ENCODE data around the gene PPP1R26.
"Not testable (repeated sequence)": the region's sequence is repeated elsewhere in the genome, so short reads cannot be mapped to it uniquely, and the experiment has no call there.

PPP1R26 gene

GRCh38 chr9:135505406-135506187 lies 26.0 kb downstream of the PPP1R26 start:
- no peak for DNase-seq

- DNase-seq, result no peak
Observed at GRCh38 chr9:135506327-135507103, 26.9 kb downstream of the PPP1R26 start.

DNA sequence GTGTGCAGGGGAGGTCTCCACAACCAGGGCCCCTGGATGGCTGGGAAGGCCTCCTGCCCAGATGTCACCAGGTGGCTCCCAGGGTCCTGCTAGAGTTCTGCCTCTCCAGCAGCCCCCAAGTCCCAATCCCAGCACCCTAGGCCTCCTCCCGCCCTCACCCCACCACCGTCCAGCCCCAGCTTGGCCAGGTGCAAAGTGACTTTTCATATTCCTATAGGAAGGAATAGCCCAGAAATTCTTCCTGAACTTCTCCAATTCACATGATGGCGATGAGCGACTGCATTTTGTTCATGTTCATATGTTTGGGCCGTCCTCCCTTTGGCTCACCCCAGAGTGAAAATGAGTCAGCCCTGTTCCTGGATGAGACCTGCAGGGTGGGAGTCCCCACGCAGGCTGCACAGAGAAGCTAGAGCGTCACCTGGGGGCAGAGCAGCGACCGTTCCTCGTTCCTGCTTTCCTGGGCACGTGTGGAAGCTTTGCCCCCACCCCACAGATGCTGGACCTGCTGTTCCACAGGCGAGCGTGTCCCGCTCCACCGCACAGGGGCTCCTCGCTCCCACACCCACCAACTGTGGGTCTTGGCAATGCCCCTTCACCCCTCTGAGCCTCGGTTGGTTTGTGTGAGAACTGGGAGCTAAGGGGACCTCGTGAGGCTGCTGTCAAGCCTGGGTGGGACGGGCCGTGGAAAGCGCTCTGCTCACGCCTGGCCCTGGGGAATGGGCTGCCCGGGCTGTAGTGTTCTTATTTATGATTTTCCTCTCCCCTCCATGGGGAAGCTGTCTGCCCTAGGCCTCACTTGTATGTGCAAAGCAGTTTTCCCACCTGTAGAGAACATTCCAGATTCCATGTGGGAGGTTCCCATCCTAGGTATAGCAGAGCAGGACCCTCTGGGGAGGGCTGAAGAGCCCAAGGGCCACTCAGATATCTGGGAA lies 27.8 kb downstream of the PPP1R26 start:
- no peak for DNase-seq

DNA sequence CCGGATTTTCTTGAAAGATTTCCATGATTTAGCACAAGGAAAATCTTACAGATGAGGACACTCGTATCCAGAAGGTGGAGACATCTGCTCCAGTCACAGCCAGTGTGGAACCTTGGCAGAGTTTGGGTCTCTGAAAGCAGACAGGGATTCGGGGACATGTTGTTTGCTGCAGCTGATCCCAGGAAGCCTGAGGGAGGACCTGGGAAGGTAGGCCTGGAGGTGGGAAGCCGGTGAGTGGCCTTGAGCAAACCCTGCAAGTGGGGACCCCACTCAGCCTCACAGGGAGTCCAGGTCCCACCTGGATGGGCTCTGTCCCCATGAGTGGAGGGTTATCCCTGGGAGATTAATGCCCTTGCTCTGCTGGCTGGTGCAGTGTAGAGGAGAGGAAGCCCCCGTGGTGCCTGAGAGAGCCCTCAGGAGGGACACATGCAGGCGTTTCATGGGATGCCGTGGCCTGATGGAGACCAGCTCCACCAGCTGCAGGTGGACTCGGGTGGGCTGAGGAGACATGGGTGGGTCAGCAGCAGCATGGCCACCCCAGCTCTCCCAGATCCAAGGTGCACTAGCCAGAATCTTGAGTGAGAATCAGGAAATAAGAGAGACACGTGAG lies 28.7 kb downstream of the PPP1R26 start:
- DNase-seq, result no peak

DNA sequence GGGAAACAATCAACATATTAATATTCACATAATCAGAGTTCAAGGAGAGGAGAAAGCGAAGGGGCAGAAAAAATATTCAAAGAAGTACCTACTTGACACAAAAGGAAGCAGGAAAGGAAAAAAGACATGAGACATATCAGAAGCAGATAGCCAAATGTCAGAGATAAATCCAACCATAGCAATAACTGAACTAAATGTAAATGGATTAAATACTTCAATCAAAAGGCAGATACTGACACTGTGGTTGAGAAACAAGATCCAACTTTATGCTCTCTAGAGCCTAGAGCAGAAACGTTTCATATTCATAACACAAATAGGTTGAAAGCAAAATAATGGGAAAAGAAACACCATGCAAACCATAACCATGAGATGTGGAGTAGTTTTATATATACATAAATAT lies 29.9 kb downstream of the PPP1R26 start:
- DNase-seq, result no peak

DNA sequence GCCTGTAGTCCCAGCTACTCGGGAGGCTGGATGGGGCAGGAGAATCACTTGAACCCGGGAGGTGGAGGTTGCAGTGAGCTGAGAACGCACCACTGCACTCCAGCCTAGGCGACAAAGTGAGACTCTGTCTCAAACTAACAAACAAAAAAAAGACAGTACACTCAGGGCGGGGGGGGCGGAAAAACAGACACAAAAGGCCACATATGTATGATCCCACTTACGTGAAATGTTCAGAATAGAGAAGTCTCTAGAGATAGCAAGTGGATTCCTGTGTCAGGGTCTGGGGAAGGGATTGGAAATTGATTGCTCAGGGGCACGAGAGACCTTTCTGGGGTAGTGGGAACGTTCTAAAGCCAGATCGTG lies 32.6 kb downstream of the PPP1R26 start:
- no peak for DNase-seq

DNA sequence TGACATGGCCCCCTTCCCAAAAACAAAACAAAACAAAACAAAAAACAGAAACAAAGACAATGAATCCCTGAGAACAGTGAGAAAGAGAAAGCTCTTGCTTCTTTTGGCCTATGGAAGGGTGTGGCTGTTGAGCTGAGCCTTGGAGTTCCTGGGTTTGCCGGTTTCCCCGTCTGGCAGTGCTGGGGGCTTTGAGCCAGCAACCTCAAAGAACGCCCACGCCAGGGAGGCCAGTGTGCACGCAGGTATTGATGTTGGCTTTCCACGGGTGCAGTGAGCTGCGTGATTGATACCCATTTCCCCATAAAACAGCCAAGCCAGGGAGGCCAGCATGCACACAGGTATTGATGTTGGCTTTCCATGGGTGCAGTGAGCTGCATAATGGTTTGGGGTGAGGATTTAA lies 33.3 kb downstream of the PPP1R26 start:
- no peak for DNase-seq

- no peak for DNase-seq
Observed at GRCh38 chr9:135513351-135513846, 33.8 kb downstream of the PPP1R26 start.

DNA sequence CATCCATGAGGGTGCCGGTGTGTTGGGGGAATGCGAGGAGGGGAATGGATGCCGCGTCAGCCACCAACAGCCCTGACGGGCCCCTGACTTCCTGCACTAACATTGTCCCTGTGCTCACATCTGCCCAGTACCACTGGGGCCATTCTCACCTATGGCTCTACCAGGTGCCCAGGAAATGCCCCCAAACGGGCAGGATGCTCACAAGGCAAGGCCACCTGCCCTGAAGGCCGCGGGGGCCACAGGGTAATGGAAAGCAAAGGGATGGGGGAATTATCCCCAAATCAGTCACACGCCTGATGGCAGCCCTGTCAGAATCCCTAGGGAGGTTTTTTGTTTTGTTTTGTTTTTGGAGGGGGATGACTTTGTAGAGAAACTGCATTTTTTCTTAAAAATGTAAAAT lies 34.3 kb downstream of the PPP1R26 start:
- DNase-seq, result not testable (repeated sequence)

- DNase-seq, result no peak
Observed at GRCh38 chr9:135514342-135515082, 34.9 kb downstream of the PPP1R26 start.

DNA sequence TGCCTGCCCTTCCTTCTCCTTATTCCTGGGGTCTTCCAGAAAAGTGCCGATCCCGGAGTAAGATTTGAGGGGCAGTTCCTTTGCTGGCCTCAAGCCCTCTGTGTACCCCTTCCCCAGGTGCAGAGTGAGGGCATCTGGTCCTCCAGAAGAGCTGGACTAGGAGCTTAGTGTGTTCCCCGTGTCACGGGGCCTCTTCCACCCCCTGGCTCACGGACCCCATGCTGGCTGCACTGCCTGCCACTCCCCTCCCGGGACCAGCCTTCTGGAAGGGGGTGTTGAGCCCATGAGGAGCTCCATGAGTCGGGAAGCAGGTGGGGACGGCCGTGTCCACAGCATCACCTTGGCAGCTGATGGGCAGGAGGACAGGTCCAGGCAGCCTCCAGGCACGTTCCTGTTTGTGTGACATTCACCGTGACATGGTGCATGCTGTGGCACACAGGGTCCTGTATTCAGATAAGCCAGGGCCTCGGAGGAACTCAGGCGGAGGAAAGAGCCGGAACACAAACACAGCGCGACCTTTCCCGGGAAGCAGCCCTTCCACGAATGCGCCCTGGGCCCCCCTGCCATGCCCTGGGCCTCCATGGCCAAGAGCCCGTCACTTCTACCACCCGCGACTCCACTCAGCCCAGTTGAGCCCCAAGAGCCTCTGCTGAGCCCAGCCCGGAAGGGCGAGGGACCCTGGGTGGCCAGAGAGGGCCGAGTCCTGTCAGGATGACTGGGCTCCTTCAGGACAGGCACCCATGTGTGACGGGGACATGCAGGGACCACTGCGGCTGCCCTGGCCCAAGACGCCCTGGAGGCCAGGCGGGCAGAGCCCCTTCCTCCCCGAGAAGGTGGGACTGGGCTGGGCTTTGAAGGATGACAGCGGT lies 35.7 kb downstream of the PPP1R26 start:
- DNase-seq, result no peak

GRCh38 chr9:135516132-135516860 lies 36.7 kb downstream of the PPP1R26 start:
- no peak for DNase-seq

DNA sequence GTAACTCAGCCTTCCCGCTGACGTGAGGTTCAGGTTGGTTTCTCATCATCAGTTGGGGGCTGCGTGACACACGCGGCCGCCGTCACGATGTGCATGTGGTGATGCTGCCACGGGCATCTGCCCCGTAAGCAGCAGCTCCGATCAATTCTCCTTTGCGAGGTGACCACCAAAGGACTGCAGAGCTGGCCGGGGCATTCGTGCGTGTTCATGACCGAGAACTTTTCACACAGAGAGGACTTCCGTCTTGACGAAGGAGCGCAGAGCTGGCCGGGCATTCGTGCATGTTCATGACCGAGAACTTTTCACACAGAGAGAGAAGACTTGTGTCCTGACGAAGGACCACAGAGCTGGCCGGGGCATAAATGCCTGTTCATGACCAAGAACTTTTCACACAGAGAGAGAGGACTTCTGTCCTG lies 37.8 kb downstream of the PPP1R26 start:
- DNase-seq, result no peak

DNA sequence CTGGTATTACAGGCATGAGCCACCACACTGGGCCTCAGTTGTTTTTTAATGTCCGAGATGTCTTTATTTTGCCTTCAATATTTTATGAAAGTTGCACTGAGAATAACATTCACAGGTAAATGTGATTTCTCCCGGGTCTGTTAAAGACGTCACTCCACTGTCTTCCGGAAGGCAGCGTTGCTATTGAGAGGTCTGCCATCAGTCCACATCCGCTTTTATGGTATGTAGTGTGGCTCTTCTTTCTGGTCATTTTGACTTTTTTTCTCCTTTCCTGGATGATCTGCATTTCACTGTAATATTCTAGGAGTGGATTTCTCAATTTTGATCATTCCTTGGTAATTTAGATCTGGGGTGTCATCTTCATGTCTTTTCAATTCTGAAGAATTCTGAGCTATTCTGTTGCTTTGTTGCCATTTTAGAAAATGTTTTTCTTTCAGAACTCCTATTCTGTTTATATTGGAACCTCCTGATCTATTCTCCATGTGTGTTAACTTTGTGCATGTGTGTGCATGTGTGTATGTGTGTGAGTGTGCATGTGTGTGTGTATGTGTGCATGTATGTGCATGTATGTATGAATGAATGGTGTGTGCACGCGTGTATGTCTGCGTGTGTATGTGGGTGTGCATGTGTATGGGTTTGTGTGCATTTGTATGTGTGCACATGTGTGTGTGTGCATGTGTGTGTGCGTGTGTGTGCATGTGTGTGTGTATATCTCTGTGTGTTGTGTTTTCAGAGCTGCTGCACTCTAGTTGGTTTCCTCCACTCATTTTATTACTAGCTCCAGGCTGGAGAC lies 39.8 kb downstream of the PPP1R26 start:
- DNase-seq, result no peak

DNA sequence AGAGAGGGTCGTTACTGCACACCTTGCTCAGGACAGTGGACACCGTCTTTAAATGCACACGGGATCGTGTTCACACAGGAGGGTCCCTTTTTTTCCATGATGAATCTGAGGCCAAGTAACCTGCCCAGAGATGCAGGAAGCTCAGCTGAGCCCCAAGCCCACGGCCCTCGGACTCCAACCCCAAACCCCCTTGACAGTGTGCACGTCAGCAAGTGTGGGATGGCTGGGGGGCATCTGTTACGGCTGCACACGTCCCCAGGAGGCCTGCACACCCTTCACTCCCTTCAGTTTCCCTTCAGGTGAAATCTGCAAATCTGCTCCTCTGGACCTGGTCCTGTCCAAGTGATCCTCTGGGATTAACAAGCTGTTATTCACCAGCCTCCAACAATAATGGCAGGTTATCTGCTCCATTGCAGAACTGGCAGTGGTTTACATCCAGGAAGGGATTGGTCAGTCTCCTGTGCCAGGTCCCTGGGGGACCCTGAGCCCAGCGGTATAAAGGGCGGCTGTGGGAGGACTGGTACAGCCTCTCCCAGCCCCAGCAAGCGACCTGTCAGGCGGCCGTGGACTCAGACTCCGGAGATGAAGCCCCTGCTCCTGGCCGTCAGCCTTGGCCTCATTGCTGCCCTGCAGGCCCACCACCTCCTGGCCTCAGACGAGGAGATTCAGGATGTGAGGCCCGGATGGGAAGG lies 41.5 kb downstream of the PPP1R26 start, which contains the start of gene LCN1:
Gene LCN1 (plus strand): TSS at position 525 of the 692 bp plus-strand sequence. CDS start 58 bp downstream, at position 583.
- no peak for DNase-seq

GRCh38 chr9:135521608-135522095 lies 42.1 kb downstream of the PPP1R26 start:
- no peak for DNase-seq

- DNase-seq, result no peak
Observed at GRCh38 chr9:135522137-135522877, 42.7 kb downstream of the PPP1R26 start.

DNA sequence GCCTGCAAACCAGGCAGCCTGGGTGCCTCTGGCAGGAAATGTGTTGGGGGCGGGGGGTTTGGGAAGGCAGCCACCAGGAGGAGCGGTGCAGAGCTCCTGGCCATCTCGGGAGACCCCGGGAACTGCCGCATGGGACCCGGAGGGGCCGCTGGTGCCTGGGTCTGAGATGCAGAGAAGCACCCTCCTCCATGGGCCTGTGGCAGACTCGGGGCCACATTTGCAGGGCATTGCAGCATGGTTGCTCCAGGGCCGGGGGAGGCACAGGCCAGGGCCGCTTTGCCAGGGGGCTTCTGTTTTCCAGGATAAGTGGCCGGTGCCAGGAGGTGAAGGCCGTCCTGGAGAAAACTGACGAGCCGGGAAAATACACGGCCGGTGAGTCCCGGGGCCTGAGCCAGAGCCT lies 43.3 kb downstream of the PPP1R26 start:
- DNase-seq, result no peak
